Natural killer cell (primary cell): ENCODE data around the gene RAD23A. TPM values are rescaled to one million over a fixed set of nuclear protein-coding genes. Genes with fewer than 3 reads are reported as not detected.

Experiments used
- ATAC-seq, 3 donors: fragments of 150-1000 bp in 2 of 3; fragments of 200-7000 bp in 1 of 3; cut with Tn5 transposase; 1 replicate in 1 of 3; 2 replicates in 2 of 3; pipeline ENCODE4 v1.10.0; 2021; ENCODE audit warnings: mild to moderate bottlenecking in 2 of 3, moderate library complexity in 2 of 3
- DNase-seq, 2 donors: peaks; one replicate each; pipeline versions ENCODE4 v3.0.0 to v3.0.0-alpha.2; 2013 to 2021; ENCODE audit warnings: mixed read lengths in 1 of 2
- H3K27ac ChIP-seq: one replicate; pipeline ENCODE4 v1.5.1; 2013; ENCODE audit warnings: mild to moderate bottlenecking, low read length
- H3K27me3 ChIP-seq: one replicate; pipeline ENCODE4 v1.6.1; 2013; ENCODE audit warnings: low read length; ENCODE audit not compliant: control insufficient read depth, insufficient read depth
- H3K36me3 ChIP-seq: one replicate; pipeline ENCODE4 v1.6.1; 2013; ENCODE audit warnings: low read length; ENCODE audit not compliant: control insufficient read depth, insufficient read depth
- H3K4me1 ChIP-seq: one replicate; pipeline ENCODE4 v1.6.1; 2013; ENCODE audit warnings: low read length; ENCODE audit not compliant: control insufficient read depth, insufficient read depth
- H3K4me3 ChIP-seq: one replicate; pipeline ENCODE4 v1.5.1; 2013; ENCODE audit warnings: low read length
- H3K9me3 ChIP-seq: one replicate; pipeline ENCODE4 v1.6.1; 2013; ENCODE audit warnings: low read length; ENCODE audit not compliant: control insufficient read depth, insufficient read depth
- H3K27ac Mint-ChIP-seq, 2 donors: one replicate each; pipeline ENCODE4 v1.8.0; 2022; ENCODE audit warnings: mild to moderate bottlenecking in 2 of 2, mixed read lengths in 2 of 2, moderate library complexity in 1 of 2
- H3K27me3 Mint-ChIP-seq, 2 donors: one replicate each; pipeline ENCODE4 v1.8.0; 2022; ENCODE audit warnings: low read depth in 2 of 2, mixed read lengths in 2 of 2
- H3K36me3 Mint-ChIP-seq: one replicate; pipeline ENCODE4 v1.8.0; 2022; ENCODE audit warnings: mixed read lengths
- H3K4me1 Mint-ChIP-seq, 2 donors: one replicate each; pipeline ENCODE4 v1.8.0; 2022; ENCODE audit warnings: mixed read lengths in 2 of 2
- H3K4me3 Mint-ChIP-seq: one replicate; pipeline ENCODE4 v1.8.0; 2022; ENCODE audit warnings: mild to moderate bottlenecking, moderate library complexity, mixed read lengths
- H3K9me3 Mint-ChIP-seq, 2 donors: one replicate each; pipeline ENCODE4 v1.8.0; 2022; ENCODE audit warnings: mixed read lengths in 2 of 2
- WGBS: methylation state at CpG from one replicate; pipeline ENCODE4 v1.1.7; 2013; ENCODE audit warnings: missing lambda C conversion rate; ENCODE audit not compliant: insufficient coverage; 5-methylcytosine and 5-hydroxymethylcytosine counted together
- intact Hi-C: fragments of 100-400 bp; cut with micrococcal nuclease; formaldehyde crosslinking; loops from one replicate; pipeline ENCODE4 v1.14.2; 2022
- total RNA-seq, 4 donors: library from RNA; stranded (reverse); fragments of 120-200 nt in 1 of 4; gene quantifications; one replicate each; pipeline versions ENCODE4 v1.2.3 to v1.2.4, GENCODE V29; 2013 to 2022
- TF ChIP-seq, protein P1 (sequence below): fragments of 200-600 bp; IDR thresholded peaks from one replicate; pipeline ENCODE4 v1.8.0; 2022; ENCODE audit warnings: antibody characterized with exemption

Gene RAD23A
- total RNA-seq, 3 donors from 2014 or later (not counting 1 experiment from before 2014, with no cell fraction given): 79.2 to 81.2 (median 80.3) TPM

DNA sequence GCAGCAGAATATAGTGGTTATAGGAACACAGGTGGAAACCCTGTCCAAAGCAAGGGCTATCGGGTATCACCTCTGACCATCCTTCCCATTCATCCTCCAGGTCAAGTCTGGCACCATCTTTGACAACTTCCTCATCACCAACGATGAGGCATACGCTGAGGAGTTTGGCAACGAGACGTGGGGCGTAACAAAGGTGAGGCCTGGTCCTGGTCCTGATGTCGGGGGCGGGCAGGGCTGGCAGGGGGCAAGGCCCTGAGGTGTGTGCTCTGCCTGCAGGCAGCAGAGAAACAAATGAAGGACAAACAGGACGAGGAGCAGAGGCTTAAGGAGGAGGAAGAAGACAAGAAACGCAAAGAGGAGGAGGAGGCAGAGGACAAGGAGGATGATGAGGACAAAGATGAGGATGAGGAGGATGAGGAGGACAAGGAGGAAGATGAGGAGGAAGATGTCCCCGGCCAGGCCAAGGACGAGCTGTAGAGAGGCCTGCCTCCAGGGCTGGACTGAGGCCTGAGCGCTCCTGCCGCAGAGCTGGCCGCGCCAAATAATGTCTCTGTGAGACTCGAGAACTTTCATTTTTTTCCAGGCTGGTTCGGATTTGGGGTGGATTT lies 2.1 kb upstream of the RAD23A start:
- peak overlapping the region; percentile 94 for H3K27ac Mint-ChIP-seq
- Histone ChIP-seq H3K4me3 (no peak overlapping the region), H3K27me3 (no peaks in the 10 kb centered on the region), H3K27ac (no peak overlapping the region), H3K36me3 (peaks cover 65% of the 10 kb centered on the region), H3K4me1 (peaks cover 63% of the 10 kb centered on the region), H3K9me3 (no peaks in the 10 kb centered on the region)
- no peaks in the 10 kb centered on the region for H3K9me3 Mint-ChIP-seq
- peak overlapping the region; percentile 28 for H3K4me3 Mint-ChIP-seq
- peaks cover 51 to 55% of the 10 kb centered on the region in 2 donors for H3K4me1 Mint-ChIP-seq
- 87% methylated on average over 17 of the region's 18 CpGs for WGBS
- TF ChIP-seq, protein P1, sequence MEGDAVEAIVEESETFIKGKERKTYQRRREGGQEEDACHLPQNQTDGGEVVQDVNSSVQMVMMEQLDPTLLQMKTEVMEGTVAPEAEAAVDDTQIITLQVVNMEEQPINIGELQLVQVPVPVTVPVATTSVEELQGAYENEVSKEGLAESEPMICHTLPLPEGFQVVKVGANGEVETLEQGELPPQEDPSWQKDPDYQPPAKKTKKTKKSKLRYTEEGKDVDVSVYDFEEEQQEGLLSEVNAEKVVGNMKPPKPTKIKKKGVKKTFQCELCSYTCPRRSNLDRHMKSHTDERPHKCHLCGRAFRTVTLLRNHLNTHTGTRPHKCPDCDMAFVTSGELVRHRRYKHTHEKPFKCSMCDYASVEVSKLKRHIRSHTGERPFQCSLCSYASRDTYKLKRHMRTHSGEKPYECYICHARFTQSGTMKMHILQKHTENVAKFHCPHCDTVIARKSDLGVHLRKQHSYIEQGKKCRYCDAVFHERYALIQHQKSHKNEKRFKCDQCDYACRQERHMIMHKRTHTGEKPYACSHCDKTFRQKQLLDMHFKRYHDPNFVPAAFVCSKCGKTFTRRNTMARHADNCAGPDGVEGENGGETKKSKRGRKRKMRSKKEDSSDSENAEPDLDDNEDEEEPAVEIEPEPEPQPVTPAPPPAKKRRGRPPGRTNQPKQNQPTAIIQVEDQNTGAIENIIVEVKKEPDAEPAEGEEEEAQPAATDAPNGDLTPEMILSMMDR: no peak
- no peaks in the 10 kb centered on the region for H3K36me3 Mint-ChIP-seq
- DNase-seq (peak in 1 of 2 donors; percentile 25), ATAC-seq (no peak)
- intact Hi-C loops: no loop called here
- H3K27me3 Mint-ChIP-seq: no peaks in the 10 kb centered on the region

DNA sequence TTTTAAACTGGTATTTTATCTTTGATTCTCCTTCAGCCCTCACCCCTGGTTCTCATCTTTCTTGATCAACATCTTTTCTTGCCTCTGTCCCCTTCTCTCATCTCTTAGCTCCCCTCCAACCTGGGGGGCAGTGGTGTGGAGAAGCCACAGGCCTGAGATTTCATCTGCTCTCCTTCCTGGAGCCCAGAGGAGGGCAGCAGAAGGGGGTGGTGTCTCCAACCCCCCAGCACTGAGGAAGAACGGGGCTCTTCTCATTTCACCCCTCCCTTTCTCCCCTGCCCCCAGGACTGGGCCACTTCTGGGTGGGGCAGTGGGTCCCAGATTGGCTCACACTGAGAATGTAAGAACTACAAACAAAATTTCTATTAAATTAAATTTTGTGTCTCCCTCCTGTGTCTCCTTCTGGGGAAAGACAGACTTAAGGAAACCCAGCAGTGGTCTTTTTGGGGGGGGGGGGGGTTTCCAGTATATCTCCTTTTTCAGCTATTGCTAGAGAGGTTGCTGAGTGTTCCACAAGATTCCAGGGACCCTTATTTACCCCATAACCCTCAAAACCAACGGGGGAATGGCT lies 1.5 kb upstream of the RAD23A start:
- H3K36me3 Mint-ChIP-seq: no peaks in the 10 kb centered on the region
- H3K9me3 Mint-ChIP-seq: no peaks in the 10 kb centered on the region
- peak overlapping the region; percentile 94 for H3K27ac Mint-ChIP-seq
- Histone ChIP-seq H3K4me3 (no peak overlapping the region), H3K9me3 (no peaks in the 10 kb centered on the region), H3K27me3 (no peaks in the 10 kb centered on the region), H3K27ac (peak overlapping the region; percentile 87), H3K4me1 (peaks cover 59% of the 10 kb centered on the region), H3K36me3 (peaks cover 72% of the 10 kb centered on the region)
- H3K4me3 Mint-ChIP-seq: no peak overlapping the region
- DNase-seq: no peak
- ATAC-seq: no peak
- TF ChIP-seq, protein P1: no peak
- intact Hi-C loops: no loop called here
- peaks cover 44 to 49% of the 10 kb centered on the region in 2 donors for H3K4me1 Mint-ChIP-seq
- no peaks in the 10 kb centered on the region for H3K27me3 Mint-ChIP-seq
- 60% methylated on average over 1 of the region's 2 CpGs for WGBS

DNA sequence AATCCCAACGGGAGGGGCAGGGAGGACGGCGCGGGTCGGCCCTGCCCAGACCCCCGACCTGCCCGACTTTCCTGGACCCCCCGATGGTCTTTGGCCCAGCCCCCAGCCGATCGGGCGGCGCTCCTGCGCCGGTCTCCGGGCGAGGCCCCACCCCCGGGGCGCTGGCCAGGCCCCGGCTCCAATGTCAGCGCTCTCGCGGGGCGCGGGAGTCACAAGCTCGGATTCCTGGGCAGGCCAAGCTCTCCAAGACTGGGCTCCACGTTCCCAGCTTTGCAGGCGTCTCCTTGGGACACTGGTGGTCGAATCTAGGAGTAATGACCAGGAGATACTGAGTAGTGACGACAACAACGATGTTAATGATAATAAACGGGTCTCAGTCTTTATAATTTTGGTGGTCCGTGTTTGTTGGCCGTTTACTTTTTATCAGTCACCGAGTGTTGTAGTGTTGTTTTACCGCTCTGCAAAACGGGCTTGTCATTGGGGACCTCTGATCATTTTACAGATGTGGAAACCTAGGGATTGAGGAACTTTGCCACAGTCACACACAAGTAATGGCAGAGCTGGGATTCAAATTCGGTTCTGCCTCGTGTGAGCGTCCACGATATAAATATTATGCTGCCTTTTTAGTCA lies 545 bp downstream of the RAD23A start:
- Histone ChIP-seq H3K36me3 (peaks cover 70% of the 10 kb centered on the region), H3K27me3 (no peaks in the 10 kb centered on the region), H3K9me3 (no peaks in the 10 kb centered on the region), H3K27ac (peak overlapping the region; percentile 77), H3K4me1 (peaks cover 38% of the 10 kb centered on the region), H3K4me3 (peak overlapping the region; percentile 57)
- Mint-ChIP-seq H3K9me3 (no peaks in the 10 kb centered on the region), H3K4me1 (peaks cover 27 to 33% of the 10 kb centered on the region in 2 donors), H3K27me3 (no peaks in the 10 kb centered on the region), H3K27ac (peak overlapping the region; percentile 94), H3K4me3 (peak overlapping the region; percentile 89), H3K36me3 (no peaks in the 10 kb centered on the region)
- DNase-seq (peak in 1 of 2 donors; percentile 66), ATAC-seq (peak; percentile 47 to 64 (median 57))
- intact Hi-C loops: no loop called here
- 2% methylated on average over 40 of the region's 40 CpGs for WGBS
- TF ChIP-seq, protein P1: no peak
